A673 (cell line): ENCODE measurements around the gene TMEM63A.

ENCODE experiments used
- CTCF ChIP-seq: fragments of 300-800, 200-600 bp; sonication (generic); conservative IDR thresholded peaks from 2 replicates; pipeline ENCODE4 v1.5.1; 2017; ENCODE audit warnings: low read depth, mild to moderate bottlenecking, antibody characterized with exemption, low read length, moderate library complexity, mixed read lengths
- EZH2 ChIP-seq: fragments of 200-600 bp; sonication (generic); IDR thresholded peaks from 2 replicates; pipeline ENCODE4 v1.6.1; 2017; ENCODE audit warnings: borderline replicate concordance, low read depth, mild to moderate bottlenecking, mixed read lengths, antibody characterized with exemption, low read length; ENCODE audit not compliant: poor library complexity, severe bottlenecking

DNA sequence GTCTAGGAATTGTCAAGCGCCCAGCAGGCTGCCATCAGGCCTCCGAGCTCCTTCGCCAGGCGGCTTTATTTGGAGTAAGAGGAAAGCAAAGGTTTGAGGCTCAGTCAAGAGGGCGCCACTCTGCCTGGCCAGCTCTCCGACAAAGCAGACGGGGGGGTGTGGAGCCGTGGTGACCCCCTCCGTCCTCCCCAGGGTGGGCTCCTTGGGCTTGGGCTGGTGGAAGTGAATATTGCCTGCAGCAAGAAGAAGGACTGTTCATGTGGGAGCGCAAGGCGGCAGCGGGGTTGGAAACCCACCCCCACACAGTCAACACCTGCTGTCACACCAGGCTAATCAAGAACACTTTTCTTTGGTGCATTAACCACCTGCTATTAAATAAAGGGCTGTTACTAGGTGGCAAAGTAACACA lies 57.6 kb downstream of the TMEM63A start:
- TF ChIP-seq CTCF (no peak), EZH2 (no peak)
